Tibial nerve (tissue), 4 donors: Measurements from ENCODE around the gene EGFR. TPM values are rescaled to one million over a fixed set of nuclear protein-coding genes. Genes with fewer than 3 reads are reported as not detected.
A peak's percentile ranks its signal among the peaks of the same experiment; 100 is the strongest.

ENCODE experiments used
- DNase-seq, 2 donors: peaks; one replicate each; pipeline ENCODE4 v3.0.0-alpha.2; 2019; ENCODE audit warnings: low spot score in 2 of 2
- H3K27ac ChIP-seq, 4 donors: fragments of 200-600 bp; sonication (generic) in 3 of 4; one replicate each; pipeline ENCODE4 v1.5.1; 2017 to 2019; ENCODE audit warnings: mild to moderate bottlenecking in 1 of 4
- H3K27me3 ChIP-seq, 2 donors: fragments of 200-600 bp; sonication (generic) in 1 of 2; one replicate each; pipeline versions ENCODE4 v1.5.1 to v1.6.0; 2017 to 2019
- H3K36me3 ChIP-seq, 3 donors: fragments of 200-600 bp; sonication (generic); one replicate each; pipeline ENCODE4 v1.5.1; 2018 to 2019
- H3K4me1 ChIP-seq, 4 donors: fragments of 200-600 bp; sonication (generic) in 3 of 4; one replicate each; pipeline ENCODE4 v1.5.1; 2017 to 2019
- H3K4me3 ChIP-seq, 4 donors: fragments of 200-600 bp; sonication (generic) in 3 of 4; one replicate each; pipeline ENCODE4 v1.5.1; 2017 to 2019; ENCODE audit warnings: mild to moderate bottlenecking in 1 of 4, moderate library complexity in 1 of 4
- H3K9me3 ChIP-seq, 4 donors: fragments of 200-600 bp; sonication (generic) in 3 of 4; one replicate each; pipeline ENCODE4 v1.5.1; 2017 to 2019
- CTCF ChIP-seq, 5 experiments: fragments of 200-600 bp in 3 of 5; fragments of 450-650 bp in 2 of 5; sonication (generic) in 3 of 5; IDR thresholded peaks; one replicate each; pipeline ENCODE4 v1.5.1; 2016 to 2019; ENCODE audit warnings: antibody characterized with exemption in 5 of 5, mild to moderate bottlenecking in 3 of 5, moderate library complexity in 2 of 5
- EP300 ChIP-seq, 2 donors: sonication (generic); formaldehyde crosslinking; IDR thresholded peaks; one replicate each; pipeline ENCODE4 v1.6.1; 2017; ENCODE audit warnings: antibody characterized with exemption in 2 of 2, mild to moderate bottlenecking in 1 of 2
- POLR2A ChIP-seq, 2 donors: fragments of 450-650 bp; IDR thresholded peaks; one replicate each; pipeline ENCODE4 v1.6.1; 2017; ENCODE audit warnings: antibody characterized with exemption in 2 of 2, mild to moderate bottlenecking in 2 of 2, moderate library complexity in 2 of 2
- WGBS, 2 donors: methylation state at CpG; one replicate each; pipeline ENCODE4 v1.1.5; 2018; 5-methylcytosine and 5-hydroxymethylcytosine counted together
- total RNA-seq, 4 donors: library from RNA; depleted of rRNA; stranded (reverse); fragments of >200 nt; gene quantifications; one replicate each; pipeline ENCODE4 v1.1.0, GENCODE V29; 2016

Gene EGFR
- total RNA-seq, 4 donors from 2014 or later, result 72.3 to 136 (median 127) TPM

GRCh38 chr7:55095672-55096071, 76.9 kb downstream of the EGFR start:
- H3K4me1 ChIP-seq, result peaks cover 0 to 75% (median 0%) of the 10 kb centered on the region in 4 donors
- H3K36me3 ChIP-seq, result no peaks in the 10 kb centered on the region
- no peak overlapping the region for H3K4me3 ChIP-seq
- 77 to 83% methylated on average over 4 of the region's 4 CpGs for WGBS, 2 donors
- peak overlapping the region in 1 of 4 donors; percentile 83 for H3K27ac ChIP-seq
- DNase-seq, result no peak
- no peaks in the 10 kb centered on the region for H3K9me3 ChIP-seq
- peaks cover 0 to 3% of the 10 kb centered on the region in 2 donors for H3K27me3 ChIP-seq
- TF ChIP-seq POLR2A (IDR thresholded peaks at IDR 0.05) (no peak), EP300 (IDR thresholded peaks at IDR 0.05) (no peak), CTCF (IDR thresholded peaks at IDR 0.05) (no peak)

- peaks cover 0 to 3% of the 10 kb centered on the region in 2 donors for H3K27me3 ChIP-seq
- TF ChIP-seq POLR2A (IDR thresholded peaks at IDR 0.05), result no peak
- no peak for TF ChIP-seq CTCF (IDR thresholded peaks at IDR 0.05)
- no peak for TF ChIP-seq EP300 (IDR thresholded peaks at IDR 0.05)
- H3K4me3 ChIP-seq, result no peak overlapping the region
- peaks cover 0 to 81% (median 3%) of the 10 kb centered on the region in 4 donors for H3K4me1 ChIP-seq
- peak overlapping the region in 2 of 4 donors; percentile 34 to 83 for H3K27ac ChIP-seq
- WGBS, 2 donors, result 73 to 80% methylated on average over 11 of the region's 11 CpGs
- H3K9me3 ChIP-seq, result no peaks in the 10 kb centered on the region
- DNase-seq, result no peak
- H3K36me3 ChIP-seq, result no peaks in the 10 kb centered on the region
Measured at GRCh38 chr7:55096323-55096722, 77.5 kb downstream of the EGFR start.

- Histone ChIP-seq H3K36me3 (no peaks in the 10 kb centered on the region), H3K4me3 (no peak overlapping the region), H3K4me1 (peaks cover 0 to 86% (median 4%) of the 10 kb centered on the region in 4 donors), H3K9me3 (no peaks in the 10 kb centered on the region), H3K27ac (peak overlapping the region in 2 of 4 donors; percentile 34 to 83), H3K27me3 (peaks cover 0 to 3% of the 10 kb centered on the region in 2 donors)
- TF ChIP-seq EP300 (IDR thresholded peaks at IDR 0.05), result no peak
- TF ChIP-seq CTCF (IDR thresholded peaks at IDR 0.05), result no peak
- no peak for TF ChIP-seq POLR2A (IDR thresholded peaks at IDR 0.05)
- DNase-seq, result no peak
- 86 to 93% methylated on average over 4 of the region's 4 CpGs for WGBS, 2 donors
Measured at GRCh38 chr7:55097100-55097499, 78.3 kb downstream of the EGFR start.

GRCh38 chr7:55099066-55099820, 80.4 kb downstream of the EGFR start:
- no peaks in the 10 kb centered on the region for H3K36me3 ChIP-seq
- TF ChIP-seq CTCF (IDR thresholded peaks at IDR 0.05) (no peak), POLR2A (IDR thresholded peaks at IDR 0.05) (no peak), EP300 (IDR thresholded peaks at IDR 0.05) (peak in 1 of 2 donors; percentile 81)
- no peak overlapping the region for H3K4me3 ChIP-seq
- 53 to 55% methylated on average over 9 of the region's 9 CpGs for WGBS, 2 donors
- peaks cover 0 to 74% (median 4%) of the 10 kb centered on the region in 4 donors for H3K4me1 ChIP-seq
- DNase-seq, result peak; percentile 28 to 55
- H3K27ac ChIP-seq, result peak overlapping the region; percentile 58 to 83 (median 60)
- H3K27me3 ChIP-seq, result peaks cover 0 to 3% of the 10 kb centered on the region in 2 donors
- no peaks in the 10 kb centered on the region for H3K9me3 ChIP-seq

GRCh38 chr7:55099821-55100543, 81.2 kb downstream of the EGFR start:
- TF ChIP-seq EP300 (IDR thresholded peaks at IDR 0.05) (no peak), CTCF (IDR thresholded peaks at IDR 0.05) (no peak), POLR2A (IDR thresholded peaks at IDR 0.05) (no peak)
- 62 to 65% methylated on average over 8 of the region's 8 CpGs for WGBS, 2 donors
- peaks cover 0 to 74% (median 4%) of the 10 kb centered on the region in 4 donors for H3K4me1 ChIP-seq

More at GRCh38 chr7:55099821-55100543, 81.2 kb downstream of the EGFR start:
- no peaks in the 10 kb centered on the region for H3K9me3 ChIP-seq
- H3K36me3 ChIP-seq, result no peaks in the 10 kb centered on the region
- H3K27ac ChIP-seq, result peak overlapping the region; percentile 5 to 83 (median 56)
- H3K4me3 ChIP-seq, result no peak overlapping the region
- peaks cover 0 to 3% of the 10 kb centered on the region in 2 donors for H3K27me3 ChIP-seq
- DNase-seq, result peak; percentile 42 to 56
